GM12874 (cell line): Measurements from ENCODE around the gene SDK1.

Experiments
- CTCF ChIP-seq: IDR thresholded peaks from 2 replicates; pipeline ENCODE4 v1.5.1; 2011; ENCODE audit warnings: low read depth, mild to moderate bottlenecking, control low read depth, low read length, moderate library complexity; ENCODE audit not compliant: insufficient read depth

Gene SDK1

GRCh38 chr7:3949242-3949640 is 648.2 kb downstream of the SDK1 start:
- no peak for TF ChIP-seq CTCF

GRCh38 chr7:3950249-3950648 is 649.2 kb downstream of the SDK1 start:
- TF ChIP-seq CTCF, result no peak

- TF ChIP-seq CTCF, result no peak
These were observed 650.4 kb downstream of the SDK1 start for GRCh38 chr7:3951316-3952055.

GRCh38 chr7:3953133-3953532 is 652.1 kb downstream of the SDK1 start:
- no peak for TF ChIP-seq CTCF

- no peak for TF ChIP-seq CTCF
These were observed 652.9 kb downstream of the SDK1 start for GRCh38 chr7:3953946-3954345.

- no peak for TF ChIP-seq CTCF
These were observed 654.0 kb downstream of the SDK1 start for GRCh38 chr7:3955026-3955425.

GRCh38 chr7:3955751-3956696 is 655.0 kb downstream of the SDK1 start:
- TF ChIP-seq CTCF, result no peak
